GM19395 (cell line): ENCODE results near the gene PSMG2.

Experiments
- ATAC-seq: cut with Tn5 transposase; IDR thresholded peaks from one replicate; pipeline ENCODE4 v1.9.1; 2021; ENCODE audit warnings: mild to moderate bottlenecking, moderate library complexity; ENCODE audit not compliant: unreplicated experiment

PSMG2 gene, protein sequence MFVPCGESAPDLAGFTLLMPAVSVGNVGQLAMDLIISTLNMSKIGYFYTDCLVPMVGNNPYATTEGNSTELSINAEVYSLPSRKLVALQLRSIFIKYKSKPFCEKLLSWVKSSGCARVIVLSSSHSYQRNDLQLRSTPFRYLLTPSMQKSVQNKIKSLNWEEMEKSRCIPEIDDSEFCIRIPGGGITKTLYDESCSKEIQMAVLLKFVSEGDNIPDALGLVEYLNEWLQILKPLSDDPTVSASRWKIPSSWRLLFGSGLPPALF

DNA sequence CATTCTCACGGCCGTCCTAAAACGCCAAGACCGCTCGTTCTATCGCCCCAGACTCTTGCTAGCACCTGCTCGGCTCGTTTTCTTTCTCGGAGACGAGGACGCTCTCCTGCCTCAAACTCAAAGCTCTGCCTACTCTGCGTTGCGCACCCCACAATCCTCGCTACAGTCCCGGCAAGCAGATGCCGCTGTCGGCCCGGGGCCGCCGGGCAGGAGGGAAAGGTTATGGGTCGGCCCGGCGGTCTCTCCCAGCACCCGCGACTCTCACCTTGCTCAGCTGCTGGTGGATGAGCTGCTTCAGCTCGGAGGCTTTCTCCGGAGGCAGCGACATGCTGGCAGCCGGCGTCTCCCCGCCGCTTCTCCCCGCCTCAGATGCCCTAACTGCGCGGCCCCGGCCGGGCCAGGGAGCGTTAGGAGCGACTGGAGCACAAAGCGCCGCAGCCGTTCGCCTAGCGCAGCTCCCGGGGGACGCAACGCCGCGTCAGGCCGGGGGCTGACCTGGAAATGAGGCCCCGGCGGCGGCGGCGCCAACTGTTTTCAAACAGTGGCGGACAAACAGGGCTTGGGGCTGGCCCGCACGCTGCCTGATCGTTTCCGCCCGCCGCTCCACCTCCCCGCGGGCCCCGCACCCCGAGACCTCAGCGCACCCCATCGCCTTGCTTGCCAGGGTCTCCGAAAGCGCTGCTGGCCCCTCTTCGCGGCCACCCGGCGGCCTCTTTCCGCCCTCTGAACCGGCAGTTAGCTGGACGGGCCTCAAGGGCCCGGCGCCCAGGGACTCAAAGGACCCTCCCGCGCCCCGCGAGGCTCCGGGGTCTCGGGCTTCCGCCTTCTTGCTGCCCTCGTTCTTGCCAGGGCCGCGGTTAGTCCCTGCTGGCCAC is at the start of gene PSMG2, which contains the start of gene CEP76:
TSS of gene PSMG2 (plus strand) at position 822 of the 875 bp plus-strand sequence. CDS start 66 bp downstream, outside the sequence.
TSS of gene CEP76 (minus strand) at position 503 of the 875 bp plus-strand sequence. CDS start at position 328, 175 bp downstream.
- peak; percentile 82 for ATAC-seq

DNA sequence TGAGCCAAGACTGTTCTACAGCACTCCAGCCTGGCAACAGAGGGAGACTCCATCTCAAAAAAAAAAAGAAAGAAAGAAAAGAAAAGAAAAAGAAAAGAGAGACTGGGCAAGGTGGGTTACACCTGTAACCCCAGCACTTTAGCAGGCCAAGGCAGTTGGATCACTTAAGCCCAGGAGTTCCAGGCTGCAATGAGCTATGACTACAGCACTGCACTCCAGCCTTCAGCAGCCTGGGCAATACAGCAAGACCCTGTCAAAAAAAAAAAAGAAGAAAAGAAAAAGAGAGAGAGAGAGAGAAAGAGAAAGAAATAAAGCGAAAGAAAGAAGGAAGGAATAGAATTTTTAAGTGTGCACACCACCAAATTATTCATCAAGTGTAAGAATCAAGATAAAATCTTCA is 47.9 kb upstream of the PSMG2 start:
- no peak for ATAC-seq

DNA sequence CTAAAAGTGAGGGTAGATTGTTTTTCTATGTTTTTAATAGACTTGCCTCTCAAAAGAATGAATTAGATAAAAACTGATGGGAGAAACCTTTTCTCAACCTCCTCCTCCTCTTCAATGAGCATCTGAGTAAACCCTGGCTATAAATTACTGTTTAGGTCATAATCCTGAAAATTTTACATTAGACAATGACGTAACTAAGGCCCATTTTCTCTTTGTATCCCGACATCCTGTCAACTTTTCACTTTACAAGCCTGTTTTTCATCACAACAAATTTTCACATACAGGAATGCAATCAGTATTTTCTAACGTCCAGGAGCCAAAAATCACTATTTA is 46.3 kb upstream of the PSMG2 start:
- ATAC-seq, result no peak

DNA sequence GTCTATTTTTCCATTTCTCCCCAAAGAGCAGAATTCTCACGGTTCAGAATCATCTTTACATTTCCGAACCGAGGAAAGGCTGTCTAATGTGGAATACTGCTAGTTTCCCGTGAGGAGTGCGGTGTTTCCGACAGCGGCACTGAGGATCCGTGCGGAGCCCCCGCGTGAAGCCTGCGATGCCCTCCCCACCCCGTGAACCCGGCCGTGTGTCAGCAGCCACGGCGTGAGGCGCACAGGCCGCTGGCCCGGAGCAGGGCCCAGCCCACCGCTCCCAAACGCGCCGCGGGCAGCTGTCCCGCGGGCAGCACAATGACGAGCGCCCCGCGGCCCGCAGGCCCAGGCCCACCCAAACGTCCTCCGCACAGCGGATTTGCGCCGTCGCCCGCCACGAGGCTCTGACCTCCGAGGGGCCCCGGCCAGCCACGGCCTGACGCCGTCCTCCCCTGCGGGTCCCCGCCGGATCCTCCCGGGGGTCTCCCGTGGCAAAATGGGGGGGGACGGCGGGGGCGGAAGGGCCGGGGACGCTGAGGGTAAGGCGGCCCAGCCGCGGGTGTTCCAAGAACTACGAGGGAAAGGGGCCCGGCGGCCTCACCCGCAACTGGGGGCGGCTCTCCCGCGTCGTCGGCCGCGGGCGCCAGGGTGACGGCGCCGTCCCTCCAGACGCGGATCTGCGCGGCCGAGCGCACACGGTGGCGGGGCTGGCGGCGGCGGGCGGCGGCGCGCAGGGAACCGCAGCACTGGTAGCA is 45.7 kb upstream of the PSMG2 start:
- ATAC-seq, result peak; percentile 37

DNA sequence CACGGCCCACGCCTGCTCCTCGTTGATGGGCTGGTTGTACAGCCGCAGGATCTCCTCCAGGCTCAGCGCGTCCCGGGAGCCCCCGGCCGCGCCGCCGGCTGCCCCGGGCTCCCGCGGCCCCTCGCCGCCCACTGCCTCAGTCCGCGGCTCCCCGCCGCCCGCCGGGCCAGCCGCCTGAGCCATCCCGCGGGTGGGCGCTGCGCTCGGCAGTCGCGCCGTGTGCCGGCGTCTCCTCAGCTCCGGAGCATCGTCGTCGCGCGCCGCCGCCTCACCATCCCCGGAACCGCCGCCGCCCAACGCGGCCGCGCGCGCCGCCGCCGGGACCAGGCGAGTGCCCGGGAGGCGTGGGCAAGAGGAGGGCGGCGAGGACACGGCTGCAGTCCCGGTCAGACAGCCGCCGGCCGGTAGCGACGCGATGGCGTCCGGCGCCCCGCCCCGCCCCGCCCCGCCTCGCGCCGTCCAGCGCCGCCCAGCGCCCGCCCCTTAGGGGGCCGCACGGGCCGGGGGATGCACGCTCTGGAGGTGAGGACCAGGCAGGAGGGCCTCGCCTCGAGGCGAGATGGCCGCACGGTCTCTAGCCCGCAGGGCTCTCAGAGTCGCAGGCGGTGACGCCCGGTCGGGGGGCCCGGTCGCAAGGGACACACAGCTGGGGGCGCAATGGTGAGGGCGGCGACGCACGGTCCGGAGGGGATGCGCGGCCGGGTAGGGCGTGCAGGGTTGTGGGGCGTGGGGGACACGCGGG is 45.0 kb upstream of the PSMG2 start, which contains the start of gene SPIRE1:
TSS of gene SPIRE1 (minus strand) at position 424 of the 742 bp plus-strand sequence. CDS start at position 183, 241 bp downstream.
- peak; percentile 61 for ATAC-seq

DNA sequence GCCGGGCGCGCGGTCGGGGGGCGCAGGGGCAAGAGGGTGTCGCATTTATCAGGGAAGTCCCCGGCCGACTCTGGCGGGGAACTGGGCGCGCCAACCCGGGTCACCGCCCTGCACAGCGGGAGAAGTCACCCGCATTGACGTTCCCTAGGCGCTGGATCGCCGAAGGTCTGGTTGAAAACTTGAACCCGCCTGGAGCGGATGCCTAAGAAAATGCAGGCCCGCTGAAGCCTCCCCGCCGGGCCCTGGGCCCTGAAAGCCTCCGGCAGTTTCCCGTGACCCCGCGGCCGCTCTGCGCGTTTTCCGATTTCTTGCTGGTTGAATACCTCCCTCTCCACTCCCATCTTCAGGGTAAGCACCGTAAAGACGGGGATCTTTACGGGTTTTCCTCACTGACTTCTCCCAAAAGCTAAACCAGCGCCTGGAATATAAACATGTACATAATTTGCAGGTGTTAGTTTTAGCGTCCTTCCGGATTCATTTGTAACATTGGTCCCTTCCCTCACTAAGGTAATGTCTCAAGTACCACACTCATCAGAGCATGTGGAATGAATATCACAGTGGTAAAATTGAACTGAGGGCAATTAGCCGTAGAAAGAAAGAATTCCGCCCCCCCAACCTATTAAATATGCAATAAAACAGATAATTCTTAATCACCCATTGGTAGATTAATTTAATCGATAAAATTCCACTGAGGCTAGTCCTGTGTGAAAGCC is 44.3 kb upstream of the PSMG2 start:
- peak; percentile 36 for ATAC-seq

DNA sequence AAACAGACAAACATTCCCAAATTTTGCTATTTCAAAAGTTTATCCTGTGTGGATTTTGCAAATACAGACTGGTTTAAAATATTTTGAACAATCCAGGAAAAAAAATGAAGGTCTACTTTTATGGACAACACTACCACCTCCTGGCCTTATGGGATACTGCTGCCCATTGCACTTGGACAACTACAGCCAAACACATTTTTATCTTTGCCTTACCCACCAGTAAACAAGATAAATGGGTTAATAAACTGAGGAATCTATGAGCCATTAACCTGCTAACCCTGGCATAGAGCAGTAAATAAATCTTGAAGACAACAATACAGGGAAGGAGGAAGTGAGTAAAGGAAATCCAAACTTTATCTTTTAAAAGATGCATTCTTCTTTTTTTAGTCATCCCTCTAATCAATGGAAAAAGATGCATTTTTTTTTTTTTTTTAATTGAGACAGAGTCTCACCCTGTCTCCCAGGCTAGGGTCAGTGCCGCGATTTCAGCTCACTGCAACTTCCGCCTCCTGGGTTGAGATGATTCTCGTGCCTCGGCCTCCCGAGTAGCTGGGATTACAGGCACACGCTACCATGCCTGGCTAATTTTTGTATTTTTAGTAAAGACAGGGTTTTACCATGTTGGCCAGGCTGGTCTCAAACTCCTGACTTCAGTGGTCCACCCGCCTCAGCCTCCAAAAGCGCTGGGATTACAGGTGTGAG is 42.8 kb upstream of the PSMG2 start:
- ATAC-seq, result no peak

DNA sequence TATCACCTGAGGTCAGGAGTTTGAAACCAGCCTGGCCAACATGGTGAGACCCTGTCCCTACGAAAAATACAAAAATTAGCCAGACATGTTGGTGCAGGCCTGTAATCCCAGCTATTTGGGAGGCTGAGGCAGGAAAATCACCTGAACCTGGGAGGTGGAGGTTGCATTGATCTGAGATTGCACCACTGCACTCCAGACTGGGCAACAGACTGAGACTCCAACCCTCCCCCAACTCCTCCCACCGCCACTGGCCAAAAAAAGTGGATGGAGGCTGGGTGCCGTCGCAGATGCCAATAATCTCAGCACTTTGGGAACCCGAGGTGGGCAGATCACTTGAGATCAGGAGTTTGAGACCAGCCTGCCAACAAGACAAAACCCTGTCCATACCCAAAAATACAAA is 34.8 kb upstream of the PSMG2 start:
- no peak for ATAC-seq

DNA sequence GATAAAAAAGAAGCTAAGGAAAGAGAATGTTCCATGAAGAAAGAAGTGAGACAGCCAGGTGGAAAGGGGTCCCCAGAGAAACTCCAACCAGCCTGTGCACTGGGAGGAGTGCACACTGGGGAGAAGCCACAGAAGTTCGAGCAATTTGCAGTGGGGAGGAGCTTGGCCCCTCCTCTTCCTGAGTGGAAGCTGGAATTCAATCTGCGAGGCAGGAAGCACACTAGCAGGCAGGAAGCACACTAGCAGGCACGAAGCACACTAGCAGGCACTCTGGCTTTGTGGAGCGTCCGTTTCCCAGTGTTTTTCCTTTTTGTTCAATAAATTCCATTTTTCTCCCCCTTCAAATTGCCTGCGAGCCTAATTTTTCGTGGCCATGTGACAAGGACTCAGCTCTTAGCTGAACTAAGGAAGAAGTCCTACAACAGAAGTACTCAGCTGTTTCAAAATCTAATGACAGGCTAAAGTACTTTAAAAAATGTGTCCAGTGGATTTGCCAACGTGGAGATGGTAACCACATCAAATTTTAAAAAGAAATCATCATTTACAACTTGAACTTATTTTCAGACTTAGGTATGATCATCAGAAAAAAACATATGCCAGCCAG is 23.6 kb upstream of the PSMG2 start:
- no peak for ATAC-seq

DNA sequence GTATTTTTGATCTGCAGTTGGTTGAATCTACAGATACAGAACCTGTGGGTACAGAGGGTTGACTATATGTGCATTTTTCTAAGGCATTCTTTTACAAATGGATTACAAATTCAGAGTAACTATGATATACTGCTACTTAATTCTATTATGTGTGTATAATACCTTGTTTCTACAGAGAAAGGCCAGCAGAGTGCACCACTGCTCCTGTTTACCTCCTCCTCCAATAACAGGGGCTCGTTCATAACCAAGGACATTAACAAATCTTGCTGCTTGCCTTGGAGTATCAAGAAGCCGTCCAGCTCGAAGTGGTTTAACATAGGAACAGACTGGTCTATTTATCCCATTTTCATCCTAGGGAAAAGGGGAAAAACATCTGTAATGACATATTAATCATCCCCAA is 16.7 kb upstream of the PSMG2 start:
- ATAC-seq, result no peak

DNA sequence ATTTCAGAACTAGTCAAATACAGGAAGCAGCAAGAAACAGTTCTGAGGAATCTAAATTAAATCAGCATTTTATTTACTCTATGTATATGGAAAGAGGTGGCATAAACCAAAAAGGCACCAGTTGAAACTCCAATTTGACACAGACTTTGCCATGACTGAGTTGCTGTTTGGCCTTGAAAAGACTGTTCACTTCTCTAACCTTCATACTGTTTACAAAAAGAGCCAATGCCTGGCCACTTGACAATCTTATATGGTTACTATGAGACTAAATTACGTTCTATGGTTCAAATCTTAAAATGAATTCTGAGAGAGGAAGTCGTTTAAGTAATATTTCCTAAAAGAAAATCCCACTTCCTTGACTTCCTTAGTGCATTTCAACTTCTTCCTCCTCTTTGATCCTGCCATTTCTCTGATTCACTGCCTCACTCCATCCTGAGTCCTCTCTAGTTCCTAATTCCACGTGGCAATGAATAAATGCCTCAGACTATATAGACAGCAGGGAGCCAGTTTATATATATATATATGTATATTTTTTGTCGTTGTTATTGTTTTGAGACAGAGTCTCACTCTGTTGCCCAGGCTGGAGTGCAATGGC is 13.5 kb upstream of the PSMG2 start:
- ATAC-seq, result no peak

DNA sequence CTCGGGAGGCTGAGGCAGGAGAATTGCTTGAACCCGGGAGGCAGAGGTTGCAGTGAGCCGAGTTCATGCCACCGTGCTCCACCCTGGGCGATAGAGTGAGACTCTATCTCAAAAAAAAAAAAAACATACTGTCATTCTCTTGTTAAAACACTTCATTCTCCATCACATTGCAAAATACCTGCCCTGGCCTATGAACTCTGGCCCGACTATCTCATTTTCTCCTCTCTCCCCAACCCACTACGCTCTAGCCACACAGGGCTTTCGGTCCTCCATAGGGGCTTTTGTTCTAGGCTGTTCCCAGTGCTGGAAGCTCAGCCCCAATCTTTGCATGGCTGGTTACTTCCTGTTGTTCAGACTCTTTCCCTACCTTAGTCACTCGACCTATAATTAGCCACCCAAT is 10.6 kb upstream of the PSMG2 start:
- ATAC-seq, result no peak

DNA sequence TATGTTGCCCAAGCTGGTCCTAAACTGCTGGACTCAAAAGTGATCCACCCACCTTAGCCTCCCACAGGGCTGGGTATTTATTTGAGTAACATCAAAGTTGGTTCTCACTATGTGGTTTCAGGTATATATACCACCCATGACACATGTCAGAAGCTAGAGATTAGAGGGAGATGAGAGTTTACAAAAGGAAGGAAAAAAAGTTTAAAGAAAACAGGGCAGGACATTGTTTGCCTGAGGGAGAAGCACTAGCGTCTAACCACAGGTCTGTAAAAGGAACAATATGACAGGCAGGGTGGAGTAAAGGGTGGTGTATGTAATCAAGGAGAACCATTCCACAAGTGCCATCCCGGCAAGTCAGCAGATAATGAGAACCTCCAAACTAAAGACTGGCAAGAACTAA is 8.8 kb upstream of the PSMG2 start:
- no peak for ATAC-seq

DNA sequence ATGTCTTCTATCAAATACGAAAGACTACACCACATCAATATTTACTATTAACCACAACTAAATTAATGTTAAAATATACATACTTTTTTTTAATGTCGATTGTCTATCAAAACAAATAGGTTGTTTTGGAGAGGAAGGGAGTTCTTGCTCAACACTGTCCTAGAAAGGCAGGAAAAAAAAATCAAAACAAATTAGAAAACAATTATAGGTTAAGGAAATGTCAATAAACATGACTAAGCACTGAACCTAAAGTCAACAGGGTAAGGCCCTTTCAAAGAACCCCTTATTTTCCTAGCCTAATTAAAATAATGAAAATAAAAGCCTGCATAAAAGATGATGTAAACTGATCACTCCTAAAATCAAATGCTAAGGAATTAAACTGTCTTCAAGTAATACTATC is 3.1 kb upstream of the PSMG2 start:
- ATAC-seq, result no peak

DNA sequence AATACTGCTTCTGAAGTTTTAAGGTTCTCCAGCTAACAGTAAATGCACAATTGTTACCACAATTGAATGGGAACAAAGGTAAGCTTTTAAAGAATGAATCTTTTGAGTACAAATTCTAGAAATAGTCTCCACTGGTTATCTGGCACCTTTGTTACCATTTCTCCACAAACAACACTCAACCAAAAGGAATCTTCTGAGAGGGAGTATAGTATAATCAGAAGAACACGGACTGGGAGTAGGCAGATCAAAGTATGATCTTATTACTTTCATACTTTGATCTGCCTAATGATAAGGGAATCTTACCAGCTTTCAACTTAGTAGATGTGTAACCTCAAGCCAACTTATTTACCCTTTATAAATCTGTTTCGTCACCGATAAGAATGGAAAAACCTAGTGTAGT is 1.7 kb upstream of the PSMG2 start:
- no peak for ATAC-seq

DNA sequence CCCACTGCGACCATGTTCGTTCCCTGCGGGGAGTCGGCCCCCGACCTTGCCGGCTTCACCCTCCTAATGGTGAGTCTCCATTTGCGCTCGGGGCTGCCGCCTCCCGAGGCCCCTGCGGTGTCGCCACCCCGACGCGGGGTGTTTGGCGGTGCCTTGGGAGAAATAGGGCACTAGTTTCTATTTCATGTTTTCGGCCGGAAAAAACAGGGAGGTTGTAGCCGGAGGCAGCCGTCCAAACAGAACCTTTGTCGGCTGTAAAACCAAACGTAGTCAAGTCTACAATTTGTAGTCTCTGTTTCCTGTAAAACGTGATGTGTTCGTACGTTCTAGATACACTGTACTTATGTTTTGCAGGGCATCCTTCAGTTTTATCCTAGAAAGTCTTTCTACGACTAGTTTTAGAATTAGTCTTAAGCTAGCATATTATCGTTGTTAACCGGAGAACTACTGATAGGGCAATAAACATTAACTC is 290 bp downstream of the PSMG2 start:
- ATAC-seq, result peak; percentile 8

DNA sequence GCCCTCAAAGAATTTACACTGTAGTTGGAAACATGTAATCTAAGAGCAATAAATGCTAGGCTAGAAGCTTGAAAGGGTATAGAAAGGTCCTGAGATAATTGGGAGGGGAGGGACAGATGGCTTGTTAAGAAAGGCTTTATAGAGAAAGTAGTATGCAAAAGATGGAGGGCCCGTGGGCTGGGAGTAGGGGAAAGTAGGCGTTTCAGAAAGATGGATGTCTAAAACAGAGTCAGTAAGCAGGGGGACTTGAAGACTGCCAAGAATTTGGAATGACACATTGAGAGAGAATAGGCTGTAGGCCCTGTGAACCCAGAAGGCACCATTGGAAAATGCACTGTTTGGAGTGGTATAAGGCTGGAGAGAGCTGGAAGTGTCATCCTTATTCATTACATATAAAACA is 822 bp downstream of the PSMG2 start:
- no peak for ATAC-seq

DNA sequence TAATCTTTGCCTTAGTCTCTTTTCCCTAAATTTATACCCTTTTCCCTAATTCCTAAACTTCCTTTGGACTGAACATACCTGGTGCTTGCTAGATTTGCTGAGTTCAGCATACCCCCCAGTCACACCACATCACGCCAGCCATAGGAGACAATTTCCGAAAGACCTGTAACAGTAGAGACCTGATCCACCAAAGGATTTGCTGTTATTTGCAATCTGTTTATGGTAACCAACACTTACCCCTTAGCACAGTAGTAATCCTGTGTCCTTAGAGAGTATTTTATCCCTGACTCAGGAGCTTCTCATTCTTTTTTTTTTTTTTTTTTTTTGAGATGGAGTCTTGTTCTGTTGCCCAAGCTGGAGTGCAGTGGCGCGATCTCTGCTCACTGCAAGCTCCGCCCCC is 8.6 kb downstream of the PSMG2 start:
- no peak for ATAC-seq
